ENCODE measurements around the gene EMILIN2.

Gene EMILIN2

DNA sequence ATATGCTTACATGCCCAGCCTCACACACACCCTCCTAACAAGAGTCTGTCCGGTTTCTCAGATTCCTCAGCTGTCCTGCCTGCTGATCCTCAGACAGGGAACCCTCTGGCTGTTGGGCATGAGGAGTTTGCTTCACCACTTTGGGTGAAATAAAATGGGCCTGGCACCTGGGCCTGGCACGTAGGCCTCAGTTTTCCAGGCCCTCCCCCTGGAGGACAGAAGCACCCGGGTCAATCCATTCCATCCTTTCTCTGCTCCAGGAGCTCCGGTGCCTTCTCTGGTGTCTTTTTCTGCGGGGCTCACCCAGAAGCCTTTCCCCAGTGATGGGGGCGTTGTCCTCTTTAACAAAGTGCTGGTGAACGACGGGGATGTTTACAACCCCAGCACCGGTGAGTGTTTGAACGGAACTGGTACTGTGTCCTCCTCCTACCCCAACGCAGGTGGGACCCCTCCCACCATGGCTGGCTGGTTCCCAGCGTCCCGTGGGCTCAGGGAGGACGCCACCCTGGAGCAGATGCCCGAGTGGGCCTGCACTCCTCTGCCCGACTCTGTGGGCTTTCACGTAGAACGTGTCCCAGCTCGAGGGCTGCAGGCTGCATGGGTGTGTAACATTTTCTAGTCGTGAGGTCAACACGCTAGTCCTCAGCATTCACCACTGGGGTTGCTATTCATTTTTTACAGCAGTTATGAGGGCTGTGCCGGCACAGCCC lies 62.8 kb downstream of the EMILIN2 start:
- Histone ChIP-seq H3K79me2 (ENCODE audit: insufficient read depth, low read length) (no peaks in the 10 kb centered on the region; the same call in 1 of the 2 replicates), H2AFZ (ENCODE audit: low read length) (no peak overlapping the region), H3K36me3 (ENCODE audit: insufficient read depth, low read length) (peaks cover 21% of the 10 kb centered on the region; the same call in 1 of the 2 replicates), H3K9me3 (ENCODE audit: insufficient read depth, low read depth, low read length) (no peaks in the 10 kb centered on the region), H3K4me1 (ENCODE audit: insufficient read depth, low read length, poor library complexity, severe bottlenecking) (peaks cover 6% of the 10 kb centered on the region), H3K4me3 (ENCODE audit: low read length, poor library complexity, severe bottlenecking) (no peak overlapping the region), H3K27me3 (ENCODE audit: insufficient read depth, low read length, poor library complexity, severe bottlenecking) (no peaks in the 10 kb centered on the region), H3K9ac (ENCODE audit: low read depth, low read length, poor library complexity, severe bottlenecking) (no peak overlapping the region), H3K9me2 (replicated peaks; ENCODE audit: low read depth, low read length) (no peaks in the 10 kb centered on the region), H3F3A (ENCODE audit: low read depth) (no peaks in the 10 kb centered on the region), H3K4me2 (ENCODE audit: low read depth, low read length, poor library complexity, severe bottlenecking) (no peak overlapping the region), H4K20me1 (ENCODE audit: insufficient read depth, low read length, poor library complexity, severe bottlenecking) (no peaks in the 10 kb centered on the region)
- TF ChIP-seq CTCF (conservative IDR thresholded peaks at IDR 0.05; ENCODE audit: low read length) (no peak), EZH2phosphoT487 (IDR thresholded peaks at IDR 0.05; ENCODE audit: borderline replicate concordance) (no peak)

- Histone ChIP-seq H3K4me1 (ENCODE audit: insufficient read depth, low read length, poor library complexity, severe bottlenecking) (peaks cover 6% of the 10 kb centered on the region), H3K9me2 (replicated peaks; ENCODE audit: low read depth, low read length) (no peaks in the 10 kb centered on the region), H3K9me3 (ENCODE audit: insufficient read depth, low read depth, low read length) (no peaks in the 10 kb centered on the region), H3K36me3 (ENCODE audit: insufficient read depth, low read length) (peaks cover 26% of the 10 kb centered on the region; the same call in 1 of the 2 replicates), H3F3A (ENCODE audit: low read depth) (no peaks in the 10 kb centered on the region), H2AFZ (ENCODE audit: low read length) (no peak overlapping the region), H3K9ac (ENCODE audit: low read depth, low read length, poor library complexity, severe bottlenecking) (no peak overlapping the region), H4K20me1 (ENCODE audit: insufficient read depth, low read length, poor library complexity, severe bottlenecking) (no peaks in the 10 kb centered on the region), H3K4me2 (ENCODE audit: low read depth, low read length, poor library complexity, severe bottlenecking) (no peak overlapping the region), H3K27me3 (ENCODE audit: insufficient read depth, low read length, poor library complexity, severe bottlenecking) (no peaks in the 10 kb centered on the region), H3K79me2 (ENCODE audit: insufficient read depth, low read length) (no peaks in the 10 kb centered on the region; the same call in 1 of the 2 replicates), H3K4me3 (ENCODE audit: low read length, poor library complexity, severe bottlenecking) (no peak overlapping the region)
- TF ChIP-seq EZH2phosphoT487 (IDR thresholded peaks at IDR 0.05; ENCODE audit: borderline replicate concordance) (no peak), CTCF (conservative IDR thresholded peaks at IDR 0.05; ENCODE audit: low read length) (no peak)
These were observed 63.5 kb downstream of the EMILIN2 start for GRCh38 chr18:2910261-2910660.

- H4K20me1 ChIP-seq (ENCODE audit: insufficient read depth, low read length, poor library complexity, severe bottlenecking), result no peaks in the 10 kb centered on the region
- no peak overlapping the region for H3K9ac ChIP-seq (ENCODE audit: low read depth, low read length, poor library complexity, severe bottlenecking)
- peaks cover 29% of the 10 kb centered on the region; the same call in 1 of the 2 replicates for H3K36me3 ChIP-seq (ENCODE audit: insufficient read depth, low read length)
- no peaks in the 10 kb centered on the region for H3K27me3 ChIP-seq (ENCODE audit: insufficient read depth, low read length, poor library complexity, severe bottlenecking)
- H3F3A ChIP-seq (ENCODE audit: low read depth), result no peaks in the 10 kb centered on the region
- no peaks in the 10 kb centered on the region for H3K9me2 ChIP-seq (replicated peaks; ENCODE audit: low read depth, low read length)
- no peak for TF ChIP-seq CTCF (conservative IDR thresholded peaks at IDR 0.05; ENCODE audit: low read length)
- H3K4me2 ChIP-seq (ENCODE audit: low read depth, low read length, poor library complexity, severe bottlenecking), result no peak overlapping the region
- H3K4me1 ChIP-seq (ENCODE audit: insufficient read depth, low read length, poor library complexity, severe bottlenecking), result peaks cover 6% of the 10 kb centered on the region
- H3K4me3 ChIP-seq (ENCODE audit: low read length, poor library complexity, severe bottlenecking), result no peak overlapping the region
- H2AFZ ChIP-seq (ENCODE audit: low read length), result no peak overlapping the region
- H3K79me2 ChIP-seq (ENCODE audit: insufficient read depth, low read length), result no peaks in the 10 kb centered on the region; the same call in 1 of the 2 replicates
- H3K9me3 ChIP-seq (ENCODE audit: insufficient read depth, low read depth, low read length), result no peaks in the 10 kb centered on the region
These were observed 64.1 kb downstream of the EMILIN2 start for GRCh38 chr18:2910751-2911425.

Data from Loucy (cell line).